NCI-H1105 treated with DMSO at 0.1 percent for 48 hours (cell line): ENCODE results near the gene CHRM4.
A peak's percentile ranks its signal among the peaks of the same experiment; 100 is the strongest.
"Not testable (repeated sequence)": the region's sequence is repeated elsewhere in the genome, so short reads cannot be mapped to it uniquely, and the experiment has no call there.

Experiments used
- DNase-seq: peaks from one replicate; lab custom pipeline; 2025; lab: John Stamatoyannopoulos, UW

CHRM4 gene

GRCh38 chr11:46381819-46382645, 9.5 kb downstream of the CHRM4 start:
- DNase-seq: peak; percentile 56

- DNase-seq: peak; percentile 48
Measured at GRCh38 chr11:46381048-46381818, 10.3 kb downstream of the CHRM4 start, which contains the start of gene MDK. Gene MDK, plus strand, starts transcription at chr11:46381669. Its CDS starts 389 bp downstream, at chr11:46382058.

- peak; percentile 73 for DNase-seq
Measured at GRCh38 chr11:46380340-46381047, 11.1 kb downstream of the CHRM4 start.

GRCh38 chr11:46379482-46380293, 11.9 kb downstream of the CHRM4 start:
- not testable (repeated sequence) for DNase-seq

GRCh38 chr11:46378811-46379481, 12.6 kb downstream of the CHRM4 start:
- no peak for DNase-seq

GRCh38 chr11:46378296-46378695, 13.3 kb downstream of the CHRM4 start:
- DNase-seq: no peak

- DNase-seq: no peak
Measured at GRCh38 chr11:46377831-46378230, 13.7 kb downstream of the CHRM4 start.

GRCh38 chr11:46377290-46377689, 14.3 kb downstream of the CHRM4 start:
- no peak for DNase-seq

GRCh38 chr11:46376258-46377050, 15.1 kb downstream of the CHRM4 start:
- DNase-seq: no peak

- no peak for DNase-seq
Measured at GRCh38 chr11:46375392-46376101, 16.0 kb downstream of the CHRM4 start.

GRCh38 chr11:46374815-46375214, 16.8 kb downstream of the CHRM4 start:
- no peak for DNase-seq

GRCh38 chr11:46373787-46374740, 17.5 kb downstream of the CHRM4 start:
- no peak for DNase-seq

- not testable (repeated sequence) for DNase-seq
Measured at GRCh38 chr11:46372501-46372900, 19.1 kb downstream of the CHRM4 start.

GRCh38 chr11:46372086-46372485, 19.5 kb downstream of the CHRM4 start:
- no peak for DNase-seq

GRCh38 chr11:46371262-46371661, 20.3 kb downstream of the CHRM4 start:
- not testable (repeated sequence) for DNase-seq

- DNase-seq: no peak
Measured at GRCh38 chr11:46370253-46370652, 21.3 kb downstream of the CHRM4 start.

- peak; percentile 32 for DNase-seq
Measured at GRCh38 chr11:46369458-46370152, 22.0 kb downstream of the CHRM4 start.

- no peak for DNase-seq
Measured at GRCh38 chr11:46367916-46368267, 23.7 kb downstream of the CHRM4 start.
